Transverse colon (tissue), 3 donors: ENCODE data around the gene LCE5A.

Experiments used
- CTCF ChIP-seq, 5 experiments: fragments of 200-600 bp in 3 of 5; fragments of 450-650 bp in 2 of 5; sonication (generic) in 3 of 5; IDR thresholded peaks; 1 replicate in 2 of 5; 2 replicates in 3 of 5; pipeline ENCODE4 v1.5.1; 2016 to 2017; ENCODE audit warnings: antibody characterized with exemption in 5 of 5, inconsistent platforms in 3 of 5, mild to moderate bottlenecking in 2 of 5, moderate library complexity in 1 of 5
- EP300 ChIP-seq: sonication (generic); formaldehyde crosslinking; IDR thresholded peaks from one replicate; pipeline ENCODE4 v1.6.1; 2017; ENCODE audit warnings: antibody characterized with exemption, low read depth

- TF ChIP-seq CTCF (IDR thresholded peaks at IDR 0.05) (no peak), EP300 (no peak)
These were observed 4.8 kb downstream of the LCE5A start for GRCh38 chr1:152515434-152515783.
